HuH-7 (cell line): Measurements from ENCODE around the gene KCNMA1.
"Not testable (repeated sequence)": the region's sequence is repeated elsewhere in the genome, so short reads cannot be mapped to it uniquely, and the experiment has no call there.

ENCODE experiments used
- DNase-seq: peaks from one replicate; pipeline ENCODE4 v3.0.0; 2011; ENCODE audit warnings: low spot score

The KCNMA1 gene

GRCh38 chr10:77604063-77604462 is 33.5 kb downstream of the KCNMA1 start:
- no peak for DNase-seq

- no peak for DNase-seq
These were observed 34.1 kb downstream of the KCNMA1 start for GRCh38 chr10:77603534-77603927.

GRCh38 chr10:77602913-77603533 is 34.6 kb downstream of the KCNMA1 start:
- DNase-seq: no peak

DNA sequence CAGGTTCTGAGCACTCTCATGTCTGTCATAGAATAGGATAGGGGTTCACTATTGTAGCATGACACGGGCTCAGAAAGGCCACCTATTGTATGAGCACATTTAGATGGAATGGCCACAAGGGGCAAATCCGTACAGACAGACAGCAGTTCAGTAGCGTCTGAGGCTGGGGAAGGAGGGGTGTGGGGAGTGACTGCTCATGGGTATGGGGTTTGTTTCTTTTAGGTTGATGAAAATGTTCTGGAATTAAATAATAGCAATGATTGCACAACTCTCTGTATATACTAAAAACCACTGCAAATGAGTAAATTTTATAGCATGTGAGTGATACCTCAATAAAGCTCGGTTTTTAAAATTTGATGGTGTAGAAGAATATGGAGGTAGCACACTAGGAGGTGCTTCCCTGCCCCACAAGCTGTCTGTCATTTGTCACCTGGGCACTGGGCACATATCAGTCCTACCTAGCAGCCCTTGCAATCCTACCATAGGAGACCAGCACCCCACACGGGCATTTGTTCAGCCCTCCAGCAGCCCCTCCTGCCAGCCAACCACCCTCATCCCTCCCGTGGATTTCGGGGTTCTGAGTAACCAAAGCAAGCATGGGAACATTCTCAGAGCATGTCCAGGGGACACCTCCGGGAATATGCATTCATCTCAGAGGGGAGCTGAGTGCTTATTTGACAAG is 35.2 kb downstream of the KCNMA1 start:
- DNase-seq: no peak

GRCh38 chr10:77601488-77601887 is 36.1 kb downstream of the KCNMA1 start:
- DNase-seq: no peak

GRCh38 chr10:77600640-77601039 is 37.0 kb downstream of the KCNMA1 start:
- no peak for DNase-seq

- DNase-seq: no peak
These were observed 38.0 kb downstream of the KCNMA1 start for GRCh38 chr10:77599651-77600050.

- no peak for DNase-seq
These were observed 39.0 kb downstream of the KCNMA1 start for GRCh38 chr10:77598606-77599005.

DNA sequence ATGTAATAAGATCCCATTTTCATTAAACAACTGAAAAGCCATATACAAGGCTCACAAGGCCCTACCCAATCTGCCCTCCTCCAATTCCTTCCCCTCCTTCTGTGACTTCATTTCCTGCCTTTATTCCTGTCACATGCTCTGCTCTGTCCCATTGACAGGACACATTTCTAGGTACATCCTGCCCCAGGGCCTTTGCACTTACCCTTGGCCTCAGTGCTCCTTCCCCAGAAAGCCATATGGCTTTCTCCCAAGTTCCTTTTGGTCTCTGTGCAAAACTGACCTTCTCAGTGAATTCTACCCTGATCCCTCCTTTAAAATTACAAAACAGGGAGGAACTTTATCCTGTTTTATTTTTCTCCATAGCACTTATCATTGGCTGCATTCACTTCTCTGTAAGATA is 40.0 kb downstream of the KCNMA1 start:
- DNase-seq: no peak

DNA sequence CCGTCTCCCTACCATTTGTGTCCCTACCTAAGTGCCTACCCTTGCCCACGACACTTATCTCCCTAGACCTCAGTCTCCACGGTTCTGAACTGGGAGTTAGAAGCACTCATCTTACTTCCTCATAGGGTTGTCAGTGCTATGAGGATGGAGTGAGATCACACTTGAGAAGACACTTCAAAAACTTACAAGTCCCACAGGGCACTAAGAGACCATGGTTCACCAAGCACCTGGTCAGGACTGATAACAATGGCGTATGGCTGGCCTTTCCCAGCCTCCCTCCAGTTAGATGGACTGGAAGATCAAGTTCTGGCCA is 43.2 kb downstream of the KCNMA1 start:
- DNase-seq: no peak

DNA sequence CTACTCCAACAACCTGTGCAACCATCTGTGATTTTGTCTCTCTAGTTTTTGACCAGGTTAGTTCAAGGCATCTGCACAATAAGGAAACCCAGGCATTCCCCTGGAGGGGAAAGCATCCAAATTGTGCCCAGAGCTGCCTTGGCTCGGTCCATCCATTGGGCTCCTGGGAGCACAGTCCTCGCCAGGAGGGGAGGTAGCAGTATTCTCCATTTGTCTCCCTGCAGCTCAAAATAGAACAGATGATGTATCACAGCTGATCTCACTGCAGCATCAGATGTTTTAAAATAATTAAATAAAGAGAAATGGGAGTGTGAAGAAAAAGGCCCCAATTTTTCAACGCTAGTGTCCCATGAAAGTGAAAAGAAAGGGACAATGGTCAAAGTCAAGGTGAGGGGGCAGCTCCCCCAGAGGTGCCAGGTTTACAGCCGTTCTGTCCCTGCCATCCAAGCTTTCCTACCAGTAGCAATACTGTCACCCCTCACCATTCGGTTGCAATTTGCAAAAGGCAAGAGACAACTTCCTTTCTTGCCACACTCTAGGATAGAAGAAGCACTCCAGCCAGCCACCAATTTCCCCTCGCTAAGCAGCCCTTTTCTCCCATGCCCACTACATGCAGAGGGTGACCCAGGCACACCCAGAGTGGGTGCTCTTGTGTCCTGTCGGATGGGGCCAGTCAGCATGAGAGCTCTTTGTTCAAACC is 43.7 kb downstream of the KCNMA1 start:
- DNase-seq: no peak

DNA sequence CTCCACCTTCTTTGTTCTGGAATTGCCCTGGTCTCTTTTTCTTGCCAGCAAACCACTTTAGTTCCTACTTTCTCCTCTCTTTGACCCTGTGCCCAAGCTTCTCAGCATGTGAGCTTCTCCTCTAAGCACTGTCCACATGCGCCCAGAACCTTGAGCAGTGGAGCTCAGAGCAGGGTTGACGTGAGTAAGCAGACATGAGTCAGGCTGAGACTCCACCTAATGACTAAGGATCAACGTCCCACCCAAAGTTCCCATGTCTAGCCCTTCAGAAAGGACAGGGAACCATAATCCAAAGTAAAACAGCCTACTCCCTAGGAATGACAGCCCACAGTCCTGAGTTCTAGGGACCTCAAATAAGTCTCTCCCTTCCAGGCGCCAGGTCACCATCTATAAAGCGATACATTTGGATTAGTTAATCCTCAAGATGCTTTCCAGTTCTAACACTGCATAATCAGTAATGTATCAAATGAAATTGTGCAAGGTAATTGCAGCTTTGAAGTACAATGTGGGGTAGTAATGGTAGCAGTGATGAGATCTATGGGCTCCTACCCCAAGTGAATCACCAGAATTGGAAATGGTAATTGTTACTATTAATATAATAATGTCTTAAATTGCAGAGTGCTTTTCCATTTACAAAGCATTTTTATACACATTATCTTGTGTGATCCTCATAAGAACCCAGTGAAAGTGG is 44.5 kb downstream of the KCNMA1 start:
- DNase-seq: no peak

- no peak for DNase-seq
These were observed 45.1 kb downstream of the KCNMA1 start for GRCh38 chr10:77592510-77592909.

- no peak for DNase-seq
These were observed 46.2 kb downstream of the KCNMA1 start for GRCh38 chr10:77591238-77591880.

DNA sequence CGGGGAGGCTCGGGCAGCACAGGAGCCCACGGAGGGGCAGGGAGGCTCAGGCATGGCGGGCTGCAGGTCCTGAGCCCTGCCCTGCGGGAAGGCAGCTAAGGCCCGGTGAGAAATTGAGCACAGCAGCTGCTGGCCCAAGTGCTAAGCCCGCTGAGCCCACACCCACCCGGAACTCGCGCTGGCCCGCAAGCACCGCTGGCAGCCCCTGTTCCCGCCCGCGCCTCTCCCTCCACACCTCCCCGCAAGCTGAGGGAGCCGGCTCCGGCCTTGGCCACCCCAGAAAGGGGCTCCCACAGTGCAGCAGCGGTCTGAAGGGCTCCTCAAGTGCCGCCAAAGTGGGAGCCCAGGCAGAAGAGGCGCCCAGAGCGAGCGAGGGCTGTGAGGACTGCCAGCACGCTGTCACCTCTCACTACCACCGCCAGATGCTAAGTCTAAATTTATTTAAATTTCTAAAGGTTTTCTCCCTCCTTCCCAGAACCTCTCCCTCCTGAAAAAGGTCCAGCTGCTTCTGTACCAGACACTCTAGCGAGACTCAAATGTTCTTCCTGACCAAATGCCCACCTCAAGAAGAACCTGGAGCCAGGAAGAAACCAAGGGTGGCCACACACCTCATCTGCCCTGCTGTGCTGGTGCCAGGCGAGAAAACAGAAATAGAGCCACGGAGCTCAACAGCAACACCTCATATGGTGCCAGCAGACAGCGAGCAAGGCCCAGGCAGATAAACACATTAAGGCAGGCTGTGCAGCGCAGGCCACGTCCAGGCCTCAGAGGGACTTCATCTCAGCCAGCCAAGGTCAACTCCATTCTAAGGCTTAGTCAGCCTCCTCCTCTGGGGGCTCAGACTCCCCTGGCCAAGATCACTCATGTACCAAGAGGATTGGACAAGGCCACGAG is 47.0 kb downstream of the KCNMA1 start:
- DNase-seq: no peak

GRCh38 chr10:77589703-77590102 is 47.9 kb downstream of the KCNMA1 start:
- DNase-seq: not testable (repeated sequence)

GRCh38 chr10:77588886-77589285 is 48.7 kb downstream of the KCNMA1 start:
- no peak for DNase-seq

DNA sequence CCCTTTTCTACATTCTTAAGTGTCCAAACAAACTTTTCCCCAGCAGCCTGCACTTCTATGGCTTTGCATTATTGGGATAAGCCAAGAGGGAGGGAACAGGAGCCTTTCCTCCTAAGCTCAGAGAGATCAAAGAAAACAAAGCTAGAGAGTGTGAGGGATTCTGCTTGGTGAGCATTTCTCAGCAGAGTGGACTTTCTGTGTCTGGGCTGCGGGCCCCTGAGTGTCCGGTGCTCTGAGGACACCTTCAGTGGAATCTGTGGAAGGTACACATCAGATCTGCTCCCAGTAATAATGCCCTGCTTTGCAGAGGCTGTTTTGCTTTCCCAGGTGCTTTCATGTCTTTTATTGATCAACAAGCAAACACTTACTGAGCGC is 50.2 kb downstream of the KCNMA1 start:
- DNase-seq: no peak

GRCh38 chr10:77586719-77587415 is 50.7 kb downstream of the KCNMA1 start:
- DNase-seq: no peak

- DNase-seq: no peak
These were observed 52.7 kb downstream of the KCNMA1 start for GRCh38 chr10:77584938-77585337.

GRCh38 chr10:77583527-77583926 is 54.1 kb downstream of the KCNMA1 start:
- no peak for DNase-seq
